ENCODE data around the gene MICALL2.

The MICALL2 gene

GRCh38 chr7:1470901-1471300, 11.6 kb upstream of the MICALL2 start:
- in situ Hi-C loops (cut with MboI; ENCODE audit: low sequenced_read_pairs) = no loop called here

GRCh38 chr7:1468643-1469298, 9.5 kb upstream of the MICALL2 start:
- in situ Hi-C loops (cut with MboI; ENCODE audit: low sequenced_read_pairs) = no loop called here

- in situ Hi-C loops (cut with MboI; ENCODE audit: low sequenced_read_pairs) = no loop called here
These were observed 8.9 kb upstream of the MICALL2 start for GRCh38 chr7:1468203-1468602.

- in situ Hi-C loops (cut with MboI; ENCODE audit: low sequenced_read_pairs) = no loop called here
These were observed 7.4 kb upstream of the MICALL2 start for GRCh38 chr7:1466524-1467271.

GRCh38 chr7:1464694-1465093, 5.4 kb upstream of the MICALL2 start:
- in situ Hi-C loops (cut with MboI; ENCODE audit: low sequenced_read_pairs) = no loop called here

- in situ Hi-C loops (cut with MboI; ENCODE audit: low sequenced_read_pairs) = no loop called here
These were observed 4.5 kb upstream of the MICALL2 start for GRCh38 chr7:1463676-1464223.

- in situ Hi-C loops (cut with MboI; ENCODE audit: low sequenced_read_pairs) = no loop called here
These were observed 2.5 kb upstream of the MICALL2 start for GRCh38 chr7:1461646-1462375.

GRCh38 chr7:1460821-1461645, 1.8 kb upstream of the MICALL2 start:
- in situ Hi-C loops (cut with MboI; ENCODE audit: low sequenced_read_pairs) = no loop called here

- in situ Hi-C loops (cut with MboI; ENCODE audit: low sequenced_read_pairs) = no loop called here
These were observed 900 bp upstream of the MICALL2 start for GRCh38 chr7:1459920-1460820.

- in situ Hi-C loops (cut with MboI; ENCODE audit: low sequenced_read_pairs) = no loop called here
These were observed 232 bp upstream of the MICALL2 start for GRCh38 chr7:1459512-1459892.

GRCh38 chr7:1457949-1458682, 1.2 kb downstream of the MICALL2 start:
- in situ Hi-C loops (cut with MboI; ENCODE audit: low sequenced_read_pairs) = no loop called here

GRCh38 chr7:1457059-1457948, 2.0 kb downstream of the MICALL2 start:
- in situ Hi-C loops (cut with MboI; ENCODE audit: low sequenced_read_pairs) = no loop called here

- in situ Hi-C loops (cut with MboI; ENCODE audit: low sequenced_read_pairs) = no loop called here
These were observed 3.3 kb downstream of the MICALL2 start for GRCh38 chr7:1455955-1456354.

- in situ Hi-C loops (cut with MboI; ENCODE audit: low sequenced_read_pairs) = no loop called here
These were observed 3.9 kb downstream of the MICALL2 start for GRCh38 chr7:1455241-1455939.

- in situ Hi-C loops (cut with MboI; ENCODE audit: low sequenced_read_pairs) = no loop called here
These were observed 4.7 kb downstream of the MICALL2 start for GRCh38 chr7:1454542-1454941.

- in situ Hi-C loops (cut with MboI; ENCODE audit: low sequenced_read_pairs) = no loop called here
These were observed 7.1 kb downstream of the MICALL2 start for GRCh38 chr7:1452205-1452604.

GRCh38 chr7:1450987-1451386, 8.3 kb downstream of the MICALL2 start:
- in situ Hi-C loops (cut with MboI; ENCODE audit: low sequenced_read_pairs) = no loop called here
